Stimulated activated CD8-positive, alpha-beta memory T cell treated with anti-CD3 and anti-CD28 coated beads, Interleukin-12 subunit alpha, Interleukin-12 subunit beta, amount 100 ng/mL, for 24 hours (primary cell): Measurements from ENCODE around the gene RGP1.

ENCODE experiments used
- DNase-seq: peaks from one replicate; pipeline ENCODE4 v3.0.0-alpha.2; 2020; ENCODE audit errors: extremely low read depth

RGP1 gene

GRCh38 chr9:35743880-35744518 is 5.1 kb upstream of the RGP1 start:
- no peak for DNase-seq

GRCh38 chr9:35745569-35745968 is 3.5 kb upstream of the RGP1 start:
- DNase-seq: no peak

GRCh38 chr9:35746583-35746982 is 2.5 kb upstream of the RGP1 start:
- no peak for DNase-seq

GRCh38 chr9:35748242-35748857 is 737 bp upstream of the RGP1 start:
- DNase-seq: no peak

- DNase-seq: no peak
These were observed 598 bp downstream of the RGP1 start for GRCh38 chr9:35749515-35750255.

- no peak for DNase-seq
These were observed 1.1 kb downstream of the RGP1 start for GRCh38 chr9:35750256-35750531.

GRCh38 chr9:35753466-35753865 is 4.4 kb downstream of the RGP1 start:
- DNase-seq: no peak

GRCh38 chr9:35754264-35754663 is 5.2 kb downstream of the RGP1 start, which contains the start of gene MSMP:
Gene MSMP (minus strand): TSS chr9:35754276. CDS start chr9:35754129, 147 bp downstream.
- no peak for DNase-seq

- no peak for DNase-seq
These were observed 6.0 kb downstream of the RGP1 start for GRCh38 chr9:35755071-35755470.

- DNase-seq: peak; percentile 61
These were observed 7.5 kb downstream of the RGP1 start for GRCh38 chr9:35756275-35757225.

GRCh38 chr9:35757226-35757891 is 8.3 kb downstream of the RGP1 start:
- DNase-seq: no peak

GRCh38 chr9:35757892-35758275 is 8.8 kb downstream of the RGP1 start:
- DNase-seq: no peak

- no peak for DNase-seq
These were observed 9.5 kb downstream of the RGP1 start for GRCh38 chr9:35758475-35759050.

- no peak for DNase-seq
These were observed 10.7 kb downstream of the RGP1 start for GRCh38 chr9:35759795-35760194.

- DNase-seq: no peak
These were observed 11.6 kb downstream of the RGP1 start for GRCh38 chr9:35760651-35761050.

- no peak for DNase-seq
These were observed 14.1 kb downstream of the RGP1 start for GRCh38 chr9:35763181-35763580.

- no peak for DNase-seq
These were observed 14.7 kb downstream of the RGP1 start for GRCh38 chr9:35763803-35764202.

GRCh38 chr9:35766997-35767396 is 17.9 kb downstream of the RGP1 start:
- no peak for DNase-seq

GRCh38 chr9:35767458-35767857 is 18.4 kb downstream of the RGP1 start:
- DNase-seq: no peak

GRCh38 chr9:35769763-35770162 is 20.7 kb downstream of the RGP1 start:
- no peak for DNase-seq

GRCh38 chr9:35771075-35771433 is 22.0 kb downstream of the RGP1 start:
- no peak for DNase-seq
